GM15510 (cell line): Measurements from ENCODE around the gene NEUROG3.

ENCODE experiments used
- POLR2A ChIP-seq: IDR thresholded peaks from 3 replicates; pipeline ENCODE4 v1.6.1; 2011; ENCODE audit warnings: borderline replicate concordance; ENCODE audit not compliant: insufficient read length; ENCODE audit errors: extremely low read depth

Gene NEUROG3, protein sequence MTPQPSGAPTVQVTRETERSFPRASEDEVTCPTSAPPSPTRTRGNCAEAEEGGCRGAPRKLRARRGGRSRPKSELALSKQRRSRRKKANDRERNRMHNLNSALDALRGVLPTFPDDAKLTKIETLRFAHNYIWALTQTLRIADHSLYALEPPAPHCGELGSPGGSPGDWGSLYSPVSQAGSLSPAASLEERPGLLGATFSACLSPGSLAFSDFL

DNA sequence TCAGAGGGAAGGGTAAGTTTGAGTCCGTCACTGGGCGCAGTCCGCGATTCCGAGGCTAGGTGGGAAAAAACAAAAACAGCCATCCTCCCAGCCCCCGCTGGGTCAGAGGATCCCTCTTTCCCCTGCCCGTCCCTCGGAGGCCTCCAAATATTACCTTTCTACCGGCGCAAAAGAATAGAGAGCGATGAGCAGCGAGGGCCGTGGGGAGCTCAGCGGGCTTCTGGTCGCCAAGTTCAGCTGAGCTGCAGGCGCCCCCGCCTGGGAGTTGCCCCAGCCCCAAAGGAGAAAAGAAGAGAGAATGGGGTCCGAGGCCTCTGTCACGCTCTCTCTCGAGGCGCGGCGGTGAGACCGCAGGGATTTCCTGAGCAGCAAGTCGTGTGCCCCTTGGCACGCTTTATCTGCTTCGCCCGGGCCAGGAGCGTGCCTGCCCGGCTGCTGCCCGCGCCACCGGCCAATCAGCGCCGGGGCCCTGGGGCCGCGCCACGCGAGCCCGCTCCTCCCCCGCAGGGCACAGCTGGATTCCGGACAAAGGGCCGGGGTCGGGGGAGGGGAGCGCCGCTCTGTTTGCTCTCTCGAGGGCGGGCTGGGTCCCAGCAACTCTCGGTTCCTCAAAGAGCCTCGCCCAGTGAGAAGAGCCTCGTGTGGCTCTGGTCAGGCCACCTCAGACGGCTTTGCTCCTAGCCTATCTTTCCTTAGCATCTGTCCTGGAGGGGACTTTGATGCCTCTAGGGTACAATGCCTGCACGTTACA is at the start of gene NEUROG3:
TSS of gene NEUROG3 (minus strand) at position 367 of the 751 bp plus-strand sequence. CDS start 379 bp downstream, outside the sequence.
- no peak for TF ChIP-seq POLR2A

DNA sequence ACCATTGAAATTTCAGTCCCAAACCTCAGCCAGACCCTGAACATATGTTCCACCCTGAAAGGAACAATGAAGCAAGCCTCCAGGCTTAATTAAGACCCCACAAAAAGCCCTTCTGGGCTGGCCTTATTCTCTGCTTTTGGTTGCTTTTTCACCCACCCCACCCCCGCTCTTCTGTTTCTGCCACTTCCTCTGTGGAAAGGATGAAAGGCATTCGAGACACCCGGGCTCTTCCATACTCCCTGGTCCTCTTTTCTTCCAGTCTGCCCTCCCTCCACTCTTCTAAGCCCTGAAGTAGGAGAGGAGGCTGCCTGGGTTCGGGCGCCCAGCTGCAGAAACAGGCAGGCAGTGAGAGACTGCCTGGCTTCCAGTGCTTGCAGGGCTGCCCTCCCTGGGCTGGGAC is 47.4 kb upstream of the NEUROG3 start:
- TF ChIP-seq POLR2A = no peak

DNA sequence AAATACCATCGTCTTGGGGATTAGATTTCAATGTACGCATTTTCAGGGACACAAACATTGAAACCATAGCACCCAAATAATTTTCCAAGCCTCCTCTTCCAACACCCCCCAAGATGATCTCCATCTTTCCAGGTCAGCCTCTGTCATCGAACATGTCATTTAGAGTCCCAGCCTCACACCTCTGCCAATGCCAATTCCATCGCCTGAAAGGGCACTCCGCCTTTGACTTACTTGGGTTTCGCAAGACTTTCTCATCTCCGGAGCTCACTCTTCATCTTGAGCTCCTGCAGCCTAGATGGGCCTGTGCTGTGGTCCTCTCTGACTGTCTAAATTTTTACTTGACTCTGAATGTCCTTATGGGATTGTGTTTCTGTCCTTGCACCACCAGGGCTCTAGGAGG is 46.4 kb upstream of the NEUROG3 start:
- no peak for TF ChIP-seq POLR2A

DNA sequence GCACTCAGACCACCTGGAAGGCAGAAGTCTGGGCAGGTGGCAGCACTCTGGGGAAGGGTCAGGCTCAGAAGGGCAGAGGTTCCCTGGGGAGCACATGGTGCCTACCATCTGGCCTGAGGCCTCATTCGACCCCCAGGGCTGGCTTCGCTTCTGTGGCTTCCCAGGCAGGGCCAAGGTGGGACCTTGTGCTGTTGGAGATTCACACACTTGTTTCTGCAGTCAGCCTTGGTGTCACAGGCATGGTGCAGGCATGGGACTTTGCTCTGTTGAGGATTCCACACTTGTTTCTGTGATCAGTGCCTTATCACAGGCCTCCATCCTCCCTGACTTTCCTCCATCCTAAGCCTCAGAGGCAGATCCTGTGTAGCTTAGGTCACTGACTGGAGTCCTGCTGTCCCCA is 45.5 kb upstream of the NEUROG3 start:
- TF ChIP-seq POLR2A = no peak

DNA sequence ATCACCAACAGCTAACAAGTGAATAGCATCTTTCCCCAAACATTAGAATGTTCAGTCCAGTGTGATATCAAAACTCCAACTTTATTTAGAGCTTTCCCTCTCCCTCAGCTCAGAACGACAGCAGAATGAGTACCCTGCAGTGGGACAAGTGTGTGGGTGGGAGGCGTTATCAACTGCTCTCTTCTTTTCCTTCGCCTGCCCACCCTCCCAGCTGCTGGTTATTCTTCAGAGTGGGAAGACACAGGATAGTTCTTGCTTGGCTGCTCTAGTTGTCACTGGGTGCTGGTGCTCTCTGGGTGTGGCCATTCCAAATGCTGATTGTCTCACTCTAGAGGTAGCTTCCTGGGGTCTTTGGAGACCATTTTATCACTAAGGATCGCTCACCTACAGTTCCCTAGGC is 43.1 kb upstream of the NEUROG3 start:
- no peak for TF ChIP-seq POLR2A

DNA sequence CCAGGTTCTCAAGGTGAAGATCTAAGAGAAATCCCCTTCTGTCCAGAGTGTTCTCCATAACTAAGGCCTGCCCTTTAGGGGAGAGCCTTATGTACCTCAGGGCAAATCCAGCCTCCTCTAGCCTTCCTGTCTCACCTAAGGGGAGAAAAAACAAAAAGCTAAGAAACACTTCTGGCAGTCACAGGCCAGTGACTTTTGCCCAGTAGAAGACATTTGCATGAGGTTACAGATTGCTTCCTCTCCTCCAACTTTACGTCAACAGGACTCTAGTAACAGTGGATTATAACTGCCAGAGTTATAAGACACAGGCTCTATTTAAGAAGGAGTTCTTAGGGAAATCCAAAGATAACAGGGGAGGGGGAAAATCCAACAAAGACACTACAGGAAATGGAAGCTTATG is 40.9 kb upstream of the NEUROG3 start:
- TF ChIP-seq POLR2A = no peak

DNA sequence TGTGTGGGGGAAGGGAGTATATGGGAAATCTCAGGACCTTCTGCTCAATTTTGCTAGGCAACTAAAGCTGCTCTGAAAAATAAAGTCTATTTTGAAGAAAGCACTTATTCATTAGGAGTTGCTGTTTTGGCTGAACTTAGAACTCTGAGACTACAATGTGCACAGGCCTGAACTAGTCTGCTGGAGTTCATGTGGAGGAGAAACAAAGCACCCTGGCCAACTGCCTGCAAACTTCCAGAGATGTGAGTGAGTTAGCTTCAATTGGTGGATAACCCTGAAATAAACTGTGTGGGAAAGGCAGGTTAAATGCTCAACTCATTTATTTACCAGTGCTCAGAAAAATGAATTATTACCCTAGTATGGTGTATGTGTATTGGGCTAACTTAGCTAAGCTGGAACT is 39.5 kb upstream of the NEUROG3 start:
- TF ChIP-seq POLR2A = no peak

DNA sequence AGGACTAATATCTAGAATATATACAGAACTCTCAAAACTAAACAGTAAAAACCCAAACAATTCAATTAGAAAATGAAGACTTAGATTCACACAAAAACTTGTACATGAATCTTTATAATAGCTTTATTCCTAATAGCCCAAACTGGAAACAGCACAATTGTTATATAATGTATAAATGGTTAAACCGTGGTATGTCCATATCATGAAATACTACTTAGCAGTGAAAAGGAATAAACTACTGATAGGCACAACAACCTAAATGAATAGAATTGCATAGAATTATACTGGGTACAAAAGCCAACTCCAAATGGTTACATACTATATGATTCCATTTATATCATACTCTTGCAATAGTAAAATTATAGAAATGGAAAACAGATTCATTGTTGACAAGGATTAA is 35.9 kb upstream of the NEUROG3 start:
- TF ChIP-seq POLR2A = no peak

DNA sequence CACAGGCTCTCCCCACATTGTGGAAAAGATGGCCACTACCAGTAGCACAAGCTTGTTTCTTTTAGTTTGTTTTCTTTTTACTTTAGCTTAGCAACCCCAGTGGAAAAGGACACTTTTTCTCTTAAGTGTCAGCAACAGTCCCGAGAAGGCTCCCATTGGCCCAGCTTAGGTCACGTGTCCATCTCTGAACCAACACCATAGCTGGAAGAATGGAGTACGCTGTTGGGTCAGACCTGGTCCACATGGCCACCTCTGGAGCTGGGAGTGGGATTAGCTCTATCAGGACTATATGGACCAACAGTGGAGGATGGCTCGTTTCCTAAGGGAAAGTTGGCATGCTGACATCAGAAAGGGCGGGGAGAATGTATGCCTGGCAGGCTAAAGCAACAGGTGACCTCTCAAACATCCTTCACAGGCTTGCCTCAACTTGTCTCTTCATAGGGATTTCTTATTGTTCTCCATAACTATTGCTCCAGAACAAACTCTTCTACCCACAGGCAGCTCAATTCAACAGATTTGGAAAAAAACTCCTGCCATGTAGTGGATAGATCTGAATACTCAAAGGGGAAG is 27.6 kb upstream of the NEUROG3 start:
- TF ChIP-seq POLR2A = no peak

DNA sequence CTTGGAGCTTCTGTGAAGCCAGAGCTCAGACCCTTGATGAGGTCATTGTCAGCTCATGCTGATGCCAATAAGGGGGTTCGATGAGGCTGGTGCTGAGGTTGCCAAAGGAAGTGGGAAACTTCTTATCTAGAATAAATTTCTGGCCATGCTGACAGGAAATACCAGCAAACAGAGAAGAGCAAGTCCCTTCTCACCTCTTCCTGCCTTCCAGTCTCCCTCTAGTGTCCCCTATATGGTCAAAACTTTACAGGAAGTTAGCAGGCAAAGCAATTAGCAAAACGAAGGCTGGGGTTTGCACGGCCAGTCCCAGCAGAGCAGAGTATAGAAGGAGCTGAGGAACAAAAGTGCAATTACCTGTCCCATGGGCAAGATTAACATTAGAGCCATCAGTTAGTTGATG is 15.1 kb upstream of the NEUROG3 start:
- TF ChIP-seq POLR2A = no peak

DNA sequence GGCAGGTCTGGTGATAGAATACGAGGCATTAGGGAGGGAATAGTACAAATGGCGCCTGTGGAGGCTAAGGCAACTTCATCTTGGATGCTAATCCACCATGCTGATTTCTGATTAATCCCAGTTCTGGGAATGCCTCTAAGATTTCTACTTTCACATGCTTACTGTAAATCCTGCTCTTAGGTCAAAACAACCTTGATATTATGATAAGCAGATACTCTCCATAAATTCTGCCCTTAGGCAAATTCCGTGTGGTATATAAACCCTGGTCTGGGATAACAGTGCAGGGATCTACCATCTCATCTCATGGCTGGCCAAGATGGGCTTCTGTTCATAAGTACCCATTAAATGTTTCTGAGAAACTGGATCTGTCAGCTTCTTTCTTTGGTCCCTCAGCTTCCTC is 11.4 kb upstream of the NEUROG3 start:
- TF ChIP-seq POLR2A = no peak

DNA sequence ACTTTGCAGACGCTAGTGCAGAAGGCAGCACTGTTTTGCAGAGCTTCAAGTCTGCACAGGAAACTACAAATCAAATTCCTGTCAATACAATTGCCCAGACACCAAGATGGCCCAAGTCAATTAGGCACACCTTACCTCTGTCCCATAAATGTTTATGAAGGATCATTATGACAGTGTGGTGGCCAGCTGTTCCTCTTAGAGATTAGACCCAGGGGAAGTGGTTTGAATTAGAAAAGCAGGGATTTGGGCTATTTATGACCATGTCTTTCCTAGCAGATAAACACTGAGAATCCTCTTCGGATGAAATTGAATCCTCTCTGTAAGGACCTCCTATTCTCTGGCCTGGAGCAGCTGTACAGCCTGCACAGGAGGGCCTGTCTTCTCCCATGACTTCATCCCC is 9.9 kb upstream of the NEUROG3 start:
- no peak for TF ChIP-seq POLR2A

DNA sequence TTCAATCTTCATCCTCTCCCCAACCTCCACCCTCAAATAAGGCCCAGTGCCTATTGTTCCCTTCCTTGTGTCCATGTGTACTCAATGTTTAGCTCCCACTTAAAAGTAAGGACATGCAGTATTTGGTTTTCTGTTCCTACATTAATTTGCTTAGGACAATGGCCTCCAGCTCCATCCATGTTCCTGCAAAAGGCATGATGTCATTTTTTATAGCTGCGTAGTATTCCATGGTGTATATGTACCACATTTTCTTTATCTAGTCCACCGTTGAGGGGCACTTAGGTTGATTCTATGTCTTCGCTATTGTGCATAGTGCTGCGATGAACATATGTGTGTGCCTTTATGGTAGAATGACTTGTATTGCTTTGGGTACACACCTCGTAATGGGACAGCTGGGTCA is 7.2 kb upstream of the NEUROG3 start:
- TF ChIP-seq POLR2A = no peak

DNA sequence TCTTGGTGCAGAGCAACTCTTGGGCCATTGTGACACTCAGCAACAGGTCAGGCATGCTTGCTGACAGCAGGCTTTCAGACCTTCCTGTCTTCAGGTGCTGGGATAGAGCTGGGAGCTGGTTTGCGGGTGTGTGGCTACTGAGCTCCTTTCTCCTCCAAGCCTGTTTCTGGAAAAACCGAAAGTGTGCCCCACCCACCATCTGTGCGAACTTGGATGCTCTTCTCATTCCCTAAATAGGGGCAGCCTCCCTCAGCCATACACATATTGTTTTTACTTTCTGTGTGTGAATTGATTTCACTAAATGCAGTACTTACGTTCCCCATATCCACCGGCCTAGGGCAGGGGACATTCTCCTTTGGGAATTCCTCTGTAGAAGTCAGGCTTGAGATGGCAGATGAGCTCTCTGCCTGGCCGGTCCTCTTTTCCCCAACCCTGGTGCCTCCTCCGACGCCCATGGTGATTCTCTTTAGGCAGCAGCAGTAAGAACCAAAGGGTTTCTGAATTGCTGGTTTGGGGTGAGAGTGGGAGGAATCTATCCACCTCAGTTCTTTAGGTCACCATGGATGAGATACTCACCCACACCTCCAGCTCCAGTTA is 6.3 kb upstream of the NEUROG3 start:
- no peak for TF ChIP-seq POLR2A

DNA sequence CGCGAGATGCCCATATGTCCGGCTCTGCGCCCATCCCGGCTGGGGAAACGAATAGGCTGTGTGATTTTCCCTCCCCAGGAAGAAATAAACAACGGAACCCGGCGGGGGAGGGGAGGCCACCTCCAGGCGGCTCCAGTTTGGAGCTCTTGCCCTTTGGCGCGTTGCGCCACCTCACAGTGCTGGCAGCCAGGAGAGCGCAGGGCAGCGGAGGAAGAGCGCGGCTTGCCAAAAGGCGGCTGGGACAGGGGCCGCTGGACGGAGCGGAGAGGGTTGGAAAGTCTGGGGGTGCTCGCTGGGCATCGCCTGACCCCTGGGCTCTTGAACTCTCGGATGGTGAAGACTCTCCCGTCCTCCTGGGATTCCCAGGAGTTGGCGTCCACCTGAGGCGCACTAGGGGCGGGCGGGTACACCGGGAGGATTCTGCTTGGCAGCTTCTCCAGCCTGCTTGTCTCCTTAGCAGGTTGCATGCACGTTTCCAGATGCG is 5.3 kb upstream of the NEUROG3 start:
- TF ChIP-seq POLR2A = no peak
